ENCODE data around the gene POMZP3. TPM values are rescaled to one million over a fixed set of nuclear protein-coding genes. Genes with fewer than 3 reads are reported as not detected.
A peak's percentile ranks its signal among the peaks of the same experiment; 100 is the strongest.
"Not testable (repeated sequence)": the region's sequence is repeated elsewhere in the genome, so short reads cannot be mapped to it uniquely, and the experiment has no call there.

The POMZP3 gene
- 11.1 TPM for polyA plus RNA-seq

- not testable (repeated sequence) for H3K27me3 Mint-ChIP-seq, H3K36me3 Mint-ChIP-seq, H3K4me1 Mint-ChIP-seq, H3K9me3 Mint-ChIP-seq
- peak within 1 kb of the TSS; percentile 96 to 98 (median 96) for H3K27ac Mint-ChIP-seq
- peak within 1 kb of the TSS; percentile 93 to 97 (median 94) for H3K4me3 Mint-ChIP-seq
Measured at GRCh38 chr7:76626989-76627642, at the start of gene POMZP3. Gene POMZP3 (minus strand): TSS chr7:76627279. CDS start chr7:76626064, 1,215 bp downstream.

- not testable (repeated sequence) for H3K9me3 Mint-ChIP-seq, H3K36me3 Mint-ChIP-seq, H3K27me3 Mint-ChIP-seq, H3K4me1 Mint-ChIP-seq, H3K4me3 Mint-ChIP-seq, H3K27ac Mint-ChIP-seq
Measured at GRCh38 chr7:76675783-76676182, 48.7 kb upstream of the POMZP3 start.

GRCh38 chr7:76673346-76673745 lies 46.3 kb upstream of the POMZP3 start:
- not testable (repeated sequence) for H3K4me3 Mint-ChIP-seq, H3K36me3 Mint-ChIP-seq, H3K27me3 Mint-ChIP-seq, H3K9me3 Mint-ChIP-seq, H3K27ac Mint-ChIP-seq, H3K4me1 Mint-ChIP-seq

- H3K9me3 Mint-ChIP-seq, H3K36me3 Mint-ChIP-seq, H3K27me3 Mint-ChIP-seq, H3K4me1 Mint-ChIP-seq, H3K4me3 Mint-ChIP-seq, H3K27ac Mint-ChIP-seq: not testable (repeated sequence)
Measured at GRCh38 chr7:76659212-76659611, 32.1 kb upstream of the POMZP3 start.

- not testable (repeated sequence) for H3K4me1 Mint-ChIP-seq, H3K36me3 Mint-ChIP-seq, H3K27ac Mint-ChIP-seq, H3K4me3 Mint-ChIP-seq, H3K27me3 Mint-ChIP-seq, H3K9me3 Mint-ChIP-seq
Measured at GRCh38 chr7:76656425-76656824, 29.3 kb upstream of the POMZP3 start.

- H3K9me3 Mint-ChIP-seq, H3K27me3 Mint-ChIP-seq, H3K4me1 Mint-ChIP-seq, H3K36me3 Mint-ChIP-seq, H3K27ac Mint-ChIP-seq, H3K4me3 Mint-ChIP-seq: not testable (repeated sequence)
Measured at GRCh38 chr7:76642620-76643019, 15.5 kb upstream of the POMZP3 start.

- H3K9me3 Mint-ChIP-seq, H3K27me3 Mint-ChIP-seq, H3K27ac Mint-ChIP-seq, H3K4me1 Mint-ChIP-seq, H3K36me3 Mint-ChIP-seq, H3K4me3 Mint-ChIP-seq: not testable (repeated sequence)
Measured at GRCh38 chr7:76637061-76637691, 10.1 kb upstream of the POMZP3 start.

GRCh38 chr7:76626581-76626980 lies 498 bp downstream of the POMZP3 start:
- H3K4me3 Mint-ChIP-seq: peak overlapping the region; percentile 80 to 93 (median 90)
- H3K9me3 Mint-ChIP-seq, H3K4me1 Mint-ChIP-seq, H3K27me3 Mint-ChIP-seq, H3K36me3 Mint-ChIP-seq: not testable (repeated sequence)
- peak overlapping the region; percentile 80 to 96 (median 84) for H3K27ac Mint-ChIP-seq

GRCh38 chr7:76619439-76620190 lies 7.5 kb downstream of the POMZP3 start:
- not testable (repeated sequence) for H3K4me3 Mint-ChIP-seq, H3K9me3 Mint-ChIP-seq, H3K4me1 Mint-ChIP-seq, H3K27ac Mint-ChIP-seq, H3K27me3 Mint-ChIP-seq, H3K36me3 Mint-ChIP-seq

GRCh38 chr7:76613783-76614182 lies 13.3 kb downstream of the POMZP3 start:
- not testable (repeated sequence) for H3K9me3 Mint-ChIP-seq, H3K27ac Mint-ChIP-seq, H3K36me3 Mint-ChIP-seq, H3K27me3 Mint-ChIP-seq, H3K4me1 Mint-ChIP-seq, H3K4me3 Mint-ChIP-seq

- H3K27ac Mint-ChIP-seq, H3K27me3 Mint-ChIP-seq, H3K36me3 Mint-ChIP-seq, H3K9me3 Mint-ChIP-seq, H3K4me3 Mint-ChIP-seq, H3K4me1 Mint-ChIP-seq: not testable (repeated sequence)
Measured at GRCh38 chr7:76612232-76612631, 14.8 kb downstream of the POMZP3 start.

GRCh38 chr7:76609864-76610263 lies 17.2 kb downstream of the POMZP3 start:
- not testable (repeated sequence) for H3K9me3 Mint-ChIP-seq, H3K4me1 Mint-ChIP-seq, H3K27me3 Mint-ChIP-seq, H3K36me3 Mint-ChIP-seq, H3K27ac Mint-ChIP-seq, H3K4me3 Mint-ChIP-seq

- not testable (repeated sequence) for H3K36me3 Mint-ChIP-seq, H3K4me3 Mint-ChIP-seq, H3K27me3 Mint-ChIP-seq, H3K4me1 Mint-ChIP-seq, H3K27ac Mint-ChIP-seq, H3K9me3 Mint-ChIP-seq
Measured at GRCh38 chr7:76608469-76608868, 18.6 kb downstream of the POMZP3 start.

GRCh38 chr7:76606027-76606426 lies 21.1 kb downstream of the POMZP3 start:
- H3K9me3 Mint-ChIP-seq: not testable (repeated sequence)
- peak overlapping the region in 2 of 3 donors; percentile 31 to 43 for H3K27ac Mint-ChIP-seq

GRCh38 chr7:76600650-76601049 lies 26.4 kb downstream of the POMZP3 start:
- H3K27me3 Mint-ChIP-seq, H3K9me3 Mint-ChIP-seq, H3K4me3 Mint-ChIP-seq, H3K4me1 Mint-ChIP-seq, H3K27ac Mint-ChIP-seq, H3K36me3 Mint-ChIP-seq: not testable (repeated sequence)

More at GRCh38 chr7:76606027-76606426, 21.1 kb downstream of the POMZP3 start:
- H3K4me3 Mint-ChIP-seq: peak overlapping the region in 2 of 4 donors; percentile 72 to 86
- not testable (repeated sequence) for H3K4me1 Mint-ChIP-seq, H3K27me3 Mint-ChIP-seq, H3K36me3 Mint-ChIP-seq

- H3K36me3 Mint-ChIP-seq, H3K27ac Mint-ChIP-seq, H3K9me3 Mint-ChIP-seq, H3K4me3 Mint-ChIP-seq, H3K27me3 Mint-ChIP-seq, H3K4me1 Mint-ChIP-seq: not testable (repeated sequence)
Measured at GRCh38 chr7:76600116-76600482, 27.0 kb downstream of the POMZP3 start.
